ENCODE data around the gene GAN. TPM values are rescaled to one million over a fixed set of nuclear protein-coding genes. Genes with fewer than 3 reads are reported as not detected.

The GAN gene
- total RNA-seq, 4 donors from 2014 or later, result 12.9 to 15.7 (median 14.0) TPM

- ATAC-seq, result no peak
- H3K27me3 ChIP-seq, result peaks cover 14% of the 10 kb centered on the region
- H3K9me3 ChIP-seq, result no peaks in the 10 kb centered on the region
- H3K4me1 ChIP-seq, result peaks cover 0 to 5% (median 0%) of the 10 kb centered on the region in 3 donors
- TF ChIP-seq EP300 (IDR thresholded peaks at IDR 0.05) (no peak), POLR2AphosphoS5 (IDR thresholded peaks at IDR 0.05) (no peak), POLR2A (IDR thresholded peaks at IDR 0.05) (no peak), CTCF (IDR thresholded peaks at IDR 0.05) (no peak)
- 91 to 100% methylated on average over 1 to 4 of the region's 11 CpGs for WGBS, 2 donors (ENCODE audit: low coverage in 1 of 2)
- H3K4me3 ChIP-seq, result no peak overlapping the region
- no peak overlapping the region for H3K27ac ChIP-seq
- no peaks in the 10 kb centered on the region for H3K36me3 ChIP-seq
Observed at GRCh38 chr16:81415751-81416150, 101.0 kb downstream of the GAN start.

GRCh38 chr16:81416749-81417148, 102.0 kb downstream of the GAN start:
- WGBS, 2 donors (ENCODE audit: low coverage in 1 of 2), result 73 to 94% methylated on average over 2 to 3 of the region's 8 CpGs
- no peaks in the 10 kb centered on the region for H3K36me3 ChIP-seq
- H3K4me3 ChIP-seq, result no peak overlapping the region
- TF ChIP-seq CTCF (IDR thresholded peaks at IDR 0.05) (no peak), EP300 (IDR thresholded peaks at IDR 0.05) (no peak), POLR2A (IDR thresholded peaks at IDR 0.05) (no peak), POLR2AphosphoS5 (IDR thresholded peaks at IDR 0.05) (no peak)
- no peaks in the 10 kb centered on the region for H3K4me1 ChIP-seq
- H3K27me3 ChIP-seq, result peaks cover 14% of the 10 kb centered on the region
- no peak overlapping the region for H3K27ac ChIP-seq
- ATAC-seq, result no peak
- no peaks in the 10 kb centered on the region for H3K9me3 ChIP-seq

- H3K9me3 ChIP-seq, result no peaks in the 10 kb centered on the region
- ATAC-seq, result no peak
- no peaks in the 10 kb centered on the region for H3K36me3 ChIP-seq
- TF ChIP-seq POLR2A (IDR thresholded peaks at IDR 0.05), result no peak
- no peak for TF ChIP-seq EP300 (IDR thresholded peaks at IDR 0.05)
- no peak for TF ChIP-seq POLR2AphosphoS5 (IDR thresholded peaks at IDR 0.05)
- no peak for TF ChIP-seq CTCF (IDR thresholded peaks at IDR 0.05)
- 80 to 92% methylated on average over 1 to 4 of the region's 5 CpGs for WGBS, 2 donors (ENCODE audit: low coverage in 1 of 2)
- H3K4me3 ChIP-seq, result no peak overlapping the region
- H3K4me1 ChIP-seq, result no peaks in the 10 kb centered on the region
- no peak overlapping the region for H3K27ac ChIP-seq
- H3K27me3 ChIP-seq, result peaks cover 14% of the 10 kb centered on the region
Observed at GRCh38 chr16:81417210-81417609, 102.4 kb downstream of the GAN start.

- no peaks in the 10 kb centered on the region for H3K4me1 ChIP-seq
- TF ChIP-seq POLR2A (IDR thresholded peaks at IDR 0.05) (no peak), EP300 (IDR thresholded peaks at IDR 0.05) (no peak), CTCF (IDR thresholded peaks at IDR 0.05) (no peak), POLR2AphosphoS5 (IDR thresholded peaks at IDR 0.05) (no peak)
- H3K27me3 ChIP-seq, result peaks cover 14% of the 10 kb centered on the region
- no peaks in the 10 kb centered on the region for H3K9me3 ChIP-seq
- H3K36me3 ChIP-seq, result no peaks in the 10 kb centered on the region
- WGBS, 2 donors (ENCODE audit: low coverage in 1 of 2), result 89 to 92% methylated on average over 5 to 9 of the region's 9 CpGs
- H3K4me3 ChIP-seq, result no peak overlapping the region
- ATAC-seq, result no peak
- H3K27ac ChIP-seq, result no peak overlapping the region
Observed at GRCh38 chr16:81419806-81420205, 105.0 kb downstream of the GAN start.

GRCh38 chr16:81421126-81421525, 106.4 kb downstream of the GAN start:
- Histone ChIP-seq H3K27ac (no peak overlapping the region), H3K4me3 (no peak overlapping the region), H3K4me1 (no peaks in the 10 kb centered on the region), H3K9me3 (no peaks in the 10 kb centered on the region), H3K27me3 (peaks cover 9% of the 10 kb centered on the region), H3K36me3 (no peaks in the 10 kb centered on the region)
- WGBS, 2 donors (ENCODE audit: low coverage in 1 of 2), result 67 to 79% methylated on average over 1 to 2 of the region's 2 CpGs
- ATAC-seq, result no peak
- TF ChIP-seq POLR2A (IDR thresholded peaks at IDR 0.05), result no peak
- TF ChIP-seq POLR2AphosphoS5 (IDR thresholded peaks at IDR 0.05), result no peak
- TF ChIP-seq EP300 (IDR thresholded peaks at IDR 0.05), result no peak
- TF ChIP-seq CTCF (IDR thresholded peaks at IDR 0.05), result no peak

Measured in gastroesophageal sphincter (tissue), 4 donors.